ENCODE measurements around the gene CXCR4.
"Not testable (repeated sequence)": the region's sequence is repeated elsewhere in the genome, so short reads cannot be mapped to it uniquely, and the experiment has no call there.

The CXCR4 gene

DNA sequence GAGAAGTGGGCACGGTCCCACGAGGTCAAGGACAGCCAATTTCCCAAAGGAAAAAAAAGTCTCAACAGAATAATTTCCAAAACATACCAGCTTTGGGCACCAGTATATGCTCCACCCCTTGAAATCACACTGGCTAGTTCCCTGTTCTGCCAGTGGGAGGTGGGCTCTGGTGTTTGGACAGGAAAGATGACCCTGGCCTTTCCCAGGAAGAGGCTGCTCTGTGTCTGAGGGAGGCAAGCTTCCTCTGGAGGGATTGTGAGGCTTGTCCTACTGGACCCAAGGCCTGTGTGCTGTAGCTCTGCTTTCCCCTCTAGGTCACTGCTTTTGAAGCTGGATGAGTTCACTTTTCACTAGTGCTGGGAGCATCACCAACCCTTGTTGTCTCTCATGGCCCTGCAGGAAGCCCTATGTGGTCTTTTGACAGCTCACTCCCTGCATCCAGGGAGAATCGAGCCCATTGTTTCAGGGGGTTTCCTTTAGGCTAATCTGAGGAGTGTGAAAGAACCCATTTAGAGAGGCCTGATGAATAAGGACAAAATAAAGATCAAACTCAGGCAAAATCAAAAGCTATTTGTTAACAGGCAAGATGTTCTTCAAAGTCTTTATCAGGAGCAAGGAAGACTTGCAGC is 36.3 kb downstream of the CXCR4 start:
- DNase-seq (ENCODE audit: insufficient read length, low spot score) (no peak), FAIRE-seq (no peak)

DNA sequence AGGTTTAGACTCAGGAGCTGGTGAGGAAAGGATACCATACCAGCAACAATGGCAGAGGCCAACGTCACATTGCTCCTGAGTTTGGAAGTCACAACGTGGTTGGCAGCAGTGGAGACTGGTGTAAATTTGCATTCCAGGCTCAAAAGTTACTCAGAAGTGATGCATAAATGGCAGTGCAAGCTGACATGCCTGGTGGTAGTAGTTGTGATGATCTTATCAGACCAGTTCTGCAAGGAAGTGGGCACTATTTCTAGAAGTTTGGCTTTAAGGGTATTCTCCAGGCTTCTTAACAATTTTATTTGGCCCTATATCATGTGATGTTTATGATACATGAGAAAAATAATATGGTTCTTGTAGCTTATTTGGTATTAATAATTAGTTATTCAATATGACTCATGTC is 37.8 kb downstream of the CXCR4 start:
- DNase-seq (ENCODE audit: insufficient read length, low spot score) (no peak), FAIRE-seq (no peak)

DNA sequence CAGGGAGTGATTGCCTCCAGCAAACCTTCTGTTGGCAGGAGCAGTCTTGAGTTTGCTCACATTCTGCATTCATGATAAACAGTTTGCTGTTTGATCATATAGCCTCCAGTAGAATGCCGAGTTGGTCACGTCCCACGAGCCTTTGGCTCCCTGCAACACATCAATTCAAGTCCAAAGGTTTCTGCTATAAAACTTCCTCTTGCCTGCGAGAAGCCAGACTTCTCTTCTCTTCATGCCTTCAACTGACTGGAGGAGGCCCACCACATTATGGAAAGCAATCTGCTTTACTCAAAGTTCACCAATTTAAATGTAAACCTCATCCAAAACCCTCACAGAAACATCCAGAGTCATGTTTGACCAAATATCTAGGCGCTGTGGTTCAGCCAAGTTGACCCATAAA is 40.8 kb downstream of the CXCR4 start:
- FAIRE-seq (no peak), DNase-seq (ENCODE audit: insufficient read length, low spot score) (no peak)

DNA sequence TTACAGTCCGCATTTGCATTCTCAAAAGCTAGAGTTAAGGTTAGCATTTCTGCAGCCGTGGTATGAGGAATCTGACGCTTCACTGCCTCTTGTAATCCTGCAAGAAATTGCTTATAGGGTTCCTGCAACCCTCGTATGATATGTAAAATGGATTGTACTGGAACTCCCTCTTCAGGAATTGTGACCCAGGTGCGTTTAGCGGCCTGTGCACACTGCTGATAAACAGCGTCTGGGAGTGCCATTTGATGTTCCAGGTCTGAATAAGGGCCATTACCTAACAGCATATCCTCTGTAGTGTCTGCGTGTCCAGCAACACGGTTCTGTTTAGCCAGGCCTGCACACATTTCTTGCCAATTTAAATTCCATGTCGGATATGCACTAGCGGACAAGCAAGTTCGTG is 42.5 kb downstream of the CXCR4 start:
- DNase-seq (ENCODE audit: insufficient read length, low spot score) (no peak), FAIRE-seq (no peak)

DNA sequence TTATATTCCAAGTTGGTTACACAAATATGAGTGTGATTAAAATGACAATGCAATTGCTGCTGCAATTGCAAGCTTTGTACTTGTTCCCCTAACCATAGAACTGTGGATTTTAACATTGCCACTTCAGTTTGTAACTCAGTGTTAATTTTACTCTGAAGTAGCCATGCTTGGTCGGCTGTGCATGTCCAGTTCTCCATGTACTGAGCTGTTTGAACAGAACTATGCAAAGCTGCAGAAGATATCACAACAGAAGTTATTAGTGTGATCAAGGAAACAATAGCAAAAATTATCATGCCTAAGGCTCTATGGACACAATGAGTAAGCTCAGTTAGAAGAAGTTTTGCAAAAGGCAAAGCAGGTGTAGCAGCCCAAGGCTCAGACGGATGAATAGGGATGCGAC is 45.3 kb downstream of the CXCR4 start:
- FAIRE-seq (no peak), DNase-seq (ENCODE audit: insufficient read length, low spot score) (no peak)

DNA sequence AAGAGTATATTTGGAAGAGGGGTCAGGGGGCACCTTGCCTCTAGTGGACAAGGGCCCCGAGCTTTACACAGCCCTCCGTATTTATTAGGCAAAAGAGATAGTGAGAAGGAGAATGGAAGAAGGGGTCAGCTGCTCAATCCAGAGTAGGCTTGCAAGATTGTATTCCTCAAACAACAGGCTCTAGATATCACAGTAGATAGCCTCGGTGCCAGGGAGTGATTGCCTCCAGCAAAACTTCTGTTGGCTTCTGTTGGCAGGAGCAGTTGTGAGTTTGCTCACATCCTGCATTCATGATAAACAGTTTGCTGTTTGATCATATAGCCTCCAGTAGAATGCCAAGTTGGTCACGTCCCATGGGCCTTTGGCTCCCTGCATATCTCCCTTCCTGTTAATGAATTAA is 46.1 kb downstream of the CXCR4 start:
- not testable (repeated sequence) for FAIRE-seq; DNase-seq (ENCODE audit: insufficient read length, low spot score)

DNA sequence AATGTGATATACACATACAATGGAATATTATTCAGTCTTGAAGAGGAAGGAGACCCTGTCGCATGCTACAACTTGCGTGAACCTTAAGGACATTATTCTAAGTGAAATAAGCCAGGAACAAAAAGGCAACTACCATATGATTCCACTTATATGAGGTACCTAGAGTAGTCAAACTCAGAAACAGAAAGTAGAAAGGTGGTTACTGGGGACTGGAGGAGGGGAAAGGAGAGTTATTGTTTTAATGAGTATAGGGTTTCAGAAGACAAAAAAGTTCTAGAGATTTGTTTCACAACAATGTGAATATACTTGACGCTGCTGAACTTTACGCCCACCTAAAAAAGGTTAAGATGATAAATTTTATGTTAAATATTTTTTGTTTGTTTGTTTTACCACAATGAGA is 47.0 kb downstream of the CXCR4 start:
- no peak for FAIRE-seq
- DNase-seq (ENCODE audit: insufficient read length, low spot score): no peak

DNA sequence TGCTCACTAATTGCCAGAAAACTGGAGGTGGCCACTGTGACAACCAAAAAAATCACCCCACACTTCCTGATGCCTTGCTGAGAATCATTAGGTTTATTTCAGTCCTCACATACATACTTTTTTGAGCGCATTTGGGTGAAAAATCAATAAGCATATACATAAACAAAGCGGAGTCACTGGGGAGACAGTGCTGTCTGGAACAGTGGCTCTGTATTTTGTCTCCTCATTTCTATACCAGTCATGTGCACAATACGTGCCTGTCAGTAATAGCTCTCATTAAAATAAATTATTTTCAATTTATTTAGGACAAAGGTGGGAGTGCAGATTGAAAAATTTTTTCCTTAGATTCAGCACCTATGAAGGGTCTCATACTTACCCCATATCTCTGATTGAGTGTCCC is 48.2 kb downstream of the CXCR4 start:
- DNase-seq (ENCODE audit: insufficient read length, low spot score) (no peak), FAIRE-seq (no peak)

DNA sequence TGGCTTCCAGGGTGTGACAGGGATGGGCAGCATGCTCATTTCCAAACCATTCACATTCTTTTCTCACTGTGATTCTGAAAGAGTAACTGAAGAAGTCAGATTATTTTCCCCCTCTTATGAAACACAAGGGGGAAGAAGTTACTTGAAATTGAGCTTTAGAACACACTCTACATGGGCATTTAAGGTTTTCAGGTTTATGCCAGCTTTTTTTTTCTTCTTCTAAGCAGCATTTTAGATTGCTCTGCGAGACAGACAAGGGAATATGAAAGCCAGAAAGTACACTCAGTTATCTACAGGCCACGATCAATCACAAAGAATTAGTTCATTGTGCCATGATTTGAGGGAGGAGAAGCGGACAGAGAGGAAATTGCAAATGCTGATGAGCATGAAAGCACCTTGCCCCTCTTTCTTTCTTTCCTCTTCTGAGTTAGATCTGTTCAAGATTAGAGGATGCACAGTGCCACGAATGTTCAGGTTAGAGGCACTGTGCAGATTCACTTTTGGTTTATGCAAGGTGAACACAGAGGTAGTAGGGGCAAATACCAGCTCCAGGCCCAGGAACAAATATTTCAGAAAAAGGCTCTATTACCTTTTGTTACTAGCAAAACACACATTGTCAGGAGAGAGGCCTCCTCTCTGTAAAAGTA is 49.2 kb downstream of the CXCR4 start:
- FAIRE-seq (no peak), DNase-seq (ENCODE audit: insufficient read length, low spot score) (no peak)

DNA sequence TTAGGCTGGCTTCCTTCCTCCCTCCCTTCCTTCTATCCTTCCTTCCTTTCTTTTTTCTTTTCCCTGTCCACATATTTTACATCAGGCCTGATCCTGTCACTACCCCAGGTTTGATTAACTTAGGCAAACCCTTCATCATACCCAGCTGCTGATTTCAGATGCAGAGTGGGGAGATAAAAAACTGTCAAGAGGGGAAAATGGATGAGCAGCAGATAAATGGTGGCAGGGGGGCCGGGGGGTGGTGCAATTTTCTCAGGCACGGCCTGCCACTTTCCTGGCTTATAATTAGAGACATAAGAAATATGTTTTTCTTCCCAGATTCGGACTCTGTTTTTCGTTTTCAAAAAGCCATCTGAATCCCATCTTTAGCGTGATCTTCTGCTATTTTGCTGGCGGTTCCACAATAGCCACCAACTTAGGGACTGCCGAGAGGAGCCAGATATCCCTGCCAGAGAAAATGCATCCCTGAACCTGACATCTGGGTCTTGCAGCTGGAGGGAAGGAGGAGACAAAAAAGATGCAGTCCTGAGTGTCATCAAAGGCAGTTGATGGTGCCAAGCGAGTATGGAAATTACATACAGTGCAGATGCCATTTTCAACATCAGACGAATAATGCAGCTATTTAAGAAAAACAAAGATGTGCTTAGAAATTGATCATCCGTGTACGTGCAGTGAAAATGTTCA is 49.9 kb downstream of the CXCR4 start:
- DNase-seq (ENCODE audit: insufficient read length, low spot score) (no peak), FAIRE-seq (no peak)

DNA sequence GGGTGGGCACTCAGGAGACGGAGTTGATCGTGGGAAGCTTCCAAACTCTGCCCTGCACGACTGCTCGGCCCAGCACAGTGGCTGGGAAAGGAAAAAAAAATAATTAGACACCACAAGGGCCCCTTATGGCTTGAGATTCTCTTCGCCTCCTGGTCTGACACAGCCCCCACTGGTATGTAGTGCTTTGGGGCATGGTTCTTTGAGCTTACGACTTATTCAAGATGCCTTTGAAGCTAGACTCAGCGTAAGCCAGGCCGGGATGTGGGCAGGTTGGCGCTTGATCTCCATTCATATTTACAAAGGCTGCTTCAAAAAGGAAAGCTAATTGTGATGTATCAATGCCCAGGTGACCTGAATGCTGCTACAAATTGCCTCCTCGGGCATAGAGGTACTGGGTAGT is 50.5 kb downstream of the CXCR4 start:
- FAIRE-seq: no peak
- DNase-seq (ENCODE audit: insufficient read length, low spot score): no peak

DNA sequence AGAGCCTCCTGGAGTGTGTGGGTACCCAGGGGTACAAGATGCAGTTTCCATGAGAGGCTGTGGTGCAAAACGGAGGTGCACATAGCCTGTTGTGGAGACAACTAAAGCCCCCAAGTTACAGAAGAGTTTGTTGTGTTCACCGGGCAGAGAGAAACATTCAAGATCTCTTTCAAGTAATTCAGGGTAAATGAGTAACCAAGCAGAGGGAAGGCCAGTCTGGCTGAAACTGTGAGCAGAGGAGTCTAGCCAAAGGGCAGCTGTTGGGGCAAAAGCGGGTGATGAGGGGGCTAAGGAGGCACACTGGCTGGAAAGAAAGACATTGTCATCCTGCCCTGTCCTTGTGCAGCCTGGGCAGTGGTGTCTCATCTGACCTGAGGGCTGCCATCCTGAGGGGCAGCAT is 52.0 kb downstream of the CXCR4 start:
- DNase-seq (ENCODE audit: insufficient read length, low spot score) (no peak), FAIRE-seq (no peak)

DNA sequence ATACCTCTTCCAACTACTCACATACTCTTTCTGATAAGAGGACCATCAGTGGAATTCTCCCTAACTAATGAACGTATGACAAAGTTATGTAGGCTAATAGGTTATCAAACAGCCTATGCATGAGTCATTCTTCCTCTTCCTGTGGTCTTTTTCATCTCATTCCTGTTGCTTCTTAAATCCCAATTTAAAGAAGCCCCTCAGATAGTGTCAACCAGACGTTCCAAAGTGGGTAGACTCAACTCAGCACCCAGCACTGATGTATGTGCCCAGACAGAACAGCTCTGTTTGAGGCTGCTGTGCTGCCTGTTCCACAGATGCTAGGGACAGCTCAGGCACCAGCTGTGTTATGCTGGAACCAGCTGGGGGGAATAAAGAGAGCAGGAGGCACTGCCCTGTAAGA is 52.6 kb downstream of the CXCR4 start:
- FAIRE-seq: no peak
- DNase-seq (ENCODE audit: insufficient read length, low spot score): no peak

Measured in HTR-8/SVneo (cell line).